Activated T-cell treated with anti-CD3 and anti-CD28 coated beads for 1 hour (primary cell): Measurements from ENCODE around the gene CBARP.
"Not testable (repeated sequence)": the region's sequence is repeated elsewhere in the genome, so short reads cannot be mapped to it uniquely, and the experiment has no call there.

Experiments
- DNase-seq: peaks from one replicate; pipeline ENCODE4 v3.0.0-alpha.2; 2020; ENCODE audit warnings: low read depth

The CBARP gene

GRCh38 chr19:1252221-1252820 is 14.5 kb upstream of the CBARP start:
- DNase-seq, result peak; percentile 47

GRCh38 chr19:1251330-1252220 is 13.8 kb upstream of the CBARP start:
- DNase-seq, result peak; percentile 65

- DNase-seq, result peak; percentile 48
Observed at GRCh38 chr19:1250437-1251260, 12.8 kb upstream of the CBARP start.

GRCh38 chr19:1249990-1250436 is 12.2 kb upstream of the CBARP start:
- no peak for DNase-seq

GRCh38 chr19:1249298-1249989 is 11.6 kb upstream of the CBARP start:
- peak; percentile 86 for DNase-seq

GRCh38 chr19:1248786-1249297 is 11.0 kb upstream of the CBARP start:
- DNase-seq, result peak; percentile 81

GRCh38 chr19:1248139-1248785 is 10.5 kb upstream of the CBARP start, which contains the start of gene MIDN:
Gene MIDN, plus strand, starts transcription at chr19:1248583. Its CDS starts 1,714 bp downstream, at chr19:1250297.
- peak; percentile 59 for DNase-seq

GRCh38 chr19:1247748-1248138 is 9.9 kb upstream of the CBARP start:
- no peak for DNase-seq

GRCh38 chr19:1246265-1247087 is 8.7 kb upstream of the CBARP start:
- not testable (repeated sequence) for DNase-seq

GRCh38 chr19:1245494-1246264 is 7.9 kb upstream of the CBARP start:
- no peak for DNase-seq

GRCh38 chr19:1244693-1245451 is 7.1 kb upstream of the CBARP start:
- DNase-seq, result no peak

GRCh38 chr19:1243768-1244692 is 6.2 kb upstream of the CBARP start:
- DNase-seq, result peak; percentile 86

- peak; percentile 86 for DNase-seq
Observed at GRCh38 chr19:1241417-1242095, 3.8 kb upstream of the CBARP start, which contains the start of gene ATP5F1D. Gene ATP5F1D, plus strand, starts transcription at chr19:1241751. Its CDS starts 100 bp downstream, at chr19:1241851.

GRCh38 chr19:1240925-1241324 is 3.1 kb upstream of the CBARP start:
- no peak for DNase-seq

GRCh38 chr19:1239796-1240737 is 2.3 kb upstream of the CBARP start:
- peak; percentile 81 for DNase-seq

- DNase-seq, result no peak
Observed at GRCh38 chr19:1239420-1239795, 1.6 kb upstream of the CBARP start.
